Measurements from ENCODE around the gene NOX3.
"Not testable (repeated sequence)": the region's sequence is repeated elsewhere in the genome, so short reads cannot be mapped to it uniquely, and the experiment has no call there.

The NOX3 gene

DNA sequence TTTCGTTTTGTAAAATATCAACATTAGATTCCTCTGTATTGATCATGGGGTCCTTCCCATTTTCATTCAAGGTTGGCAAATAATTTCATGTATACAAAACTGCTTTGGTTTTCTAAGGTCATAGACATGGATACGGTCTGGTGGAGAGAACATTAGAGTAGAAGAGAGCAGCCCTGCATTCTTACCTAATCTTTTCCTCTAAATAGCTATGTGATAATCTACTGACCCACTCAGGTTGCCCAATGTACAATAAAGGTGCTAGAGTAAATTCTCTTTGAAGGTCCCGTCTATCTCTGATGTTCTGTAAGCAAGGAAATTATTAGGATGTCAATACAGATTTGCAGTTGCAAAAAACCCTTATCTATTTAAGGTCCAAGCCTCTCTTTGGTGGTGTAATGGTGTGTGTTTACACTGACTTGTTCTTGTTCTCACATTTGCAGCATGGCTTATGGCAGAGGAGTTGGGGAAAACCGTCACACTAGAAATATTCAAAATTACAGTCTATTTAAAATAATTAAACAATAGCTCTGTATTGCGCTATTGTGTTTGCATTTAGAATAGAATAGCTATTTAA lies 31.2 kb upstream of the NOX3 start:
- DNase-seq (ENCODE audit: low read depth): no peak
- TF ChIP-seq, protein P1, sequence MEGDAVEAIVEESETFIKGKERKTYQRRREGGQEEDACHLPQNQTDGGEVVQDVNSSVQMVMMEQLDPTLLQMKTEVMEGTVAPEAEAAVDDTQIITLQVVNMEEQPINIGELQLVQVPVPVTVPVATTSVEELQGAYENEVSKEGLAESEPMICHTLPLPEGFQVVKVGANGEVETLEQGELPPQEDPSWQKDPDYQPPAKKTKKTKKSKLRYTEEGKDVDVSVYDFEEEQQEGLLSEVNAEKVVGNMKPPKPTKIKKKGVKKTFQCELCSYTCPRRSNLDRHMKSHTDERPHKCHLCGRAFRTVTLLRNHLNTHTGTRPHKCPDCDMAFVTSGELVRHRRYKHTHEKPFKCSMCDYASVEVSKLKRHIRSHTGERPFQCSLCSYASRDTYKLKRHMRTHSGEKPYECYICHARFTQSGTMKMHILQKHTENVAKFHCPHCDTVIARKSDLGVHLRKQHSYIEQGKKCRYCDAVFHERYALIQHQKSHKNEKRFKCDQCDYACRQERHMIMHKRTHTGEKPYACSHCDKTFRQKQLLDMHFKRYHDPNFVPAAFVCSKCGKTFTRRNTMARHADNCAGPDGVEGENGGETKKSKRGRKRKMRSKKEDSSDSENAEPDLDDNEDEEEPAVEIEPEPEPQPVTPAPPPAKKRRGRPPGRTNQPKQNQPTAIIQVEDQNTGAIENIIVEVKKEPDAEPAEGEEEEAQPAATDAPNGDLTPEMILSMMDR (IDR thresholded peaks at IDR 0.05; ENCODE audit: insufficient read depth, low read depth, low read length, missing control alignments): no peak
- H3K4me3 ChIP-seq (ENCODE audit: low read depth, low read length): no peak overlapping the region

DNA sequence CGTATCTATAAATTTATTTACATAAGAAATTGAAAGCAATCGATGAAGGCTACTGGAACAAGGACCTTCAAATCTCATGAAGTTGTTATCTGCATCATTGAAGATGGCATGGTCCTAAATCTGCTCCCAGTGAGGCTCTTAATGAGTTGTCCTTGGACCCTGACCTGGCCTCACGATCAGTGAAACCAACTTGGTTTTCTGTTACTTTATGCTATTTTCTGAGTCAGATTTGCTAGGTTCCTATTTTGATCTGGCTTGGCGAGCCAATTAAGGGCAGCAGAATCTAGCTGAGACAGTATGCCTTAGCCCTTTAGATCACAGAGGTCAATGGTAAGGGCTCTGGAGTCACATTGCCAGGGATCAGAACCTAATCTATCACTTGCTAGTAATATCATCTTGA lies 30.1 kb upstream of the NOX3 start:
- DNase-seq (ENCODE audit: low read depth): no peak
- H3K4me3 ChIP-seq (ENCODE audit: low read depth, low read length): no peak overlapping the region
- TF ChIP-seq, protein P1 (IDR thresholded peaks at IDR 0.05; ENCODE audit: insufficient read depth, low read depth, low read length, missing control alignments): no peak

DNA sequence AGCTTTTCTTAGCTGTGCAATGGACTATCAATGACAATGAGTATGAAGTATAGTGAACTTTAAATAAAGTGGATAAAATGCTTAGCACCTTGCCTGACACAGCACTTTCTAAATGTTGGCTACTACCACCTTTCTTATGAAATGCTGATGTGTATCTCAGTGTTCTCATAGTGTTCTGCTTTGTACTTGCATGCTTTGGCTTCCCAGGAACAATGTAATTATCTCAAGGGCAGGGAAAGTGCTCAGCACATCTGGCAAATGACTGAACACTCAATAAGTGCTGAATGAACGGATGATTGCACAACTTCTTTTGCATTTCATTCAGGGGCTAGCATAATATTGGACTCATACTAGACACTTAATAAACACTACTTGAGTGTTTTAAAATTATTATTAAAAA lies 28.2 kb upstream of the NOX3 start:
- TF ChIP-seq, protein P1 (IDR thresholded peaks at IDR 0.05; ENCODE audit: insufficient read depth, low read depth, low read length, missing control alignments): no peak
- H3K4me3 ChIP-seq (ENCODE audit: low read depth, low read length): no peak overlapping the region
- DNase-seq (ENCODE audit: low read depth): no peak

DNA sequence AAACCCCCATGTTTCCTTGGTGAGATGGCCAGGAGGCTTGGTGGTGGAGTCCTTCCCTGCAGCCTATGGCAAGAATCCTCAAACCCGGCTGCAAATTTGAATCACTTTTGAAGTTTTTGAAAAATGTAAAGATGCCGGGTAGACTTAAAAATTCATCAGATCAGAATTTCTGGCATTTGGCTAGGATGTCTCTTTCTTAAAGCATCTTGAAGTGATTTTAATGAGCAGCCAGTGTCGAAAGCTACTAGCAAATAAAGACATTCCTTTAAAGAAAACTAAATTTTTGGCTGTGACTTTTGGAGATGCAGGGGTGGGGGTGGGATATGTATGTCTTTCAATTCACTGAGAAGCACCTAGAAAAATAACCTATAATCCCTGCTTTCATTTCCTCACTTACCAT lies 25.6 kb upstream of the NOX3 start:
- TF ChIP-seq, protein P1 (IDR thresholded peaks at IDR 0.05; ENCODE audit: insufficient read depth, low read depth, low read length, missing control alignments): no peak
- no peak overlapping the region for H3K4me3 ChIP-seq (ENCODE audit: low read depth, low read length)
- DNase-seq (ENCODE audit: low read depth): no peak

DNA sequence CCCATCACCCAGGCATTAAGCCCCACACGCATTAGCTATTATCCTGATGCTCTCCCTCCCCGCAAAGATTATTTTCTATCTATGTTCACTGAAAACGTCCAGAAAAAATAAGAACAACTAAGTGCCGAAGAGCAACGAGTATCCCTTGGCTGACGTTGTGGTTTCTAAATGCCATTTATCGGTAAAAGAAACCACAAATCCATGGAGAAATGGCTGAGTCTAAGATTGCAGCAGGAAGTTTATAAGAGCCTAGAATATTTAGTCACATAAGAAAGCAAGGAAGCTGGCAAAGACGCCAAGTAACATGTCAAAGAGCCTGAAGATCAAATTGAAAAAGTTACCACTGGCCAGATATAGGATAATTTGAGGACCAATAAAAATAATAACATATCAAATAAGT lies 18.1 kb upstream of the NOX3 start:
- TF ChIP-seq, protein P1 (IDR thresholded peaks at IDR 0.05; ENCODE audit: insufficient read depth, low read depth, low read length, missing control alignments): no peak
- no peak overlapping the region for H3K4me3 ChIP-seq (ENCODE audit: low read depth, low read length)
- no peak for DNase-seq (ENCODE audit: low read depth)

DNA sequence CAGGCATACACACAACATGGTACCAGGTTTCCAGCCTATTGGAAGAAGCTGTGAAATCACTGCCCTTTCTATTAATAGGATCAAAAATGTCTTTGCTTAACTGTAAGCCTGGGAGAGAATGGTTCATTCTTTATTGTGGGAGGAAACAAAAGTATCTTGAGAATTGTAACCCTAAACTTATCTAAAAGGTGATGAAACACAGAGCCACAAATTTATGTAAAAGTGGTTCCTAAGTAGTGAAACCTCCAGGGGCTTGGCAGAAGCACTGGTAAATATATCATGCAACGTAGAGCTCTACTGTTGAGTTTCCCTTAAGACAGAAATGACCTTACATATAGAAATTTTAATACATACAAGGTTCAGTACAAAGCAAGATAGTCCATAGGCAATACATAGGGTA lies 17.2 kb upstream of the NOX3 start:
- DNase-seq (ENCODE audit: low read depth): no peak
- no peak overlapping the region for H3K4me3 ChIP-seq (ENCODE audit: low read depth, low read length)
- TF ChIP-seq, protein P1 (IDR thresholded peaks at IDR 0.05; ENCODE audit: insufficient read depth, low read depth, low read length, missing control alignments): no peak

DNA sequence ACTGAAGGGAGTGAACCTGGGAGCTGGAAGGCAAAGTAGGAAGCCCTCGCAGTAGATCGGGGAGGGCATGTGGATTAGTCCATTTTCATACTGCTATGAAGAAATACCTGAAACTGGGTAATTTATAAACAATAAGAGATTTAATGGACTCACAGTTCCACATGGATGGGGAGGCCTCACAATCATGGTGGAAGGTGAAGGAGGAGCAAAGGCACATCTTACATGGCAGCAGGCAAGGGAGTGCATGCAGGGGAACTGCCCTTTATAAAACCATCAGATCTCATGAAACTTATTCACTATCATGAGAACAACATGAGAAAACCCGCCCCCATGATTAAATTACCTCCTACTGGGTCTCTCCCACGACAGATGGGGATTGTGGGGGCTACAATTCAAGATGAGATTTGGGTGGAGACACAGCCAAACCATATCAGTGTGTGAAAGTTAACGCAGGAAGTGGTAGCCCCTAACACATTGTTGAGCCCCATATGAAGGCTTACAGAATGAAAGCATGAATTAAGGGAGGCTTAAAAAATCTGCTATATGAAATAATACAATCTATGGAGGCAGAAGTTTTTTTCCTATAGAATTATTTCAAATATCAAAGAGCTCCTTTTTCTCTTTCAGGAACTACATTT lies 15.5 kb upstream of the NOX3 start:
- DNase-seq (ENCODE audit: low read depth); H3K4me3 ChIP-seq (ENCODE audit: low read depth, low read length): not testable (repeated sequence)

DNA sequence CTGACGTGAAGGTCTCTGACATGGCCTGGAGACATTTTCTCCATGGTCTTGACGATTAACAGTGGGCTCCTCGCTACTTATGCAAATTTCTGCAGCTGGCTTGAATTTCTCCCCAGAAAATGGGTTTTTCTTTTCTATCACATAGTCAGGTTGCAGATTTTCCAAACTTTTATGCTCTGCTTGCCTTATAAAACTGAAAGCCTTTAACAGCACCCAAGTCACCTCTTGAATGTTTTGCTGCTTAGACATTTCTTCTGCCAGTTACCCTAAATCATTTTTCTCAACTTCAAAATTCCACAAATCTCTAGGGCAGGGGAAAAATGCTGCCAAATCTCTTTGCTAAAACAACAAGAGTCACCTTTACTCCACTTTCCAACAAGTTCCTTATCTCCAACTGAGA lies 12.9 kb upstream of the NOX3 start:
- not testable (repeated sequence) for DNase-seq (ENCODE audit: low read depth); H3K4me3 ChIP-seq (ENCODE audit: low read depth, low read length)

All from GM12865 (cell line).